ENCODE results near the gene UXT. TPM values are rescaled to one million over a fixed set of nuclear protein-coding genes. Genes with fewer than 3 reads are reported as not detected.

UXT gene
- total and polyA plus RNA-seq, 7 donors: 102 to 334 (median 159) TPM

- no peaks in the 10 kb centered on the region for H3K27me3 ChIP-seq
- DNase-seq: no peak
- peak overlapping the region; percentile 51 to 73 (median 70) for H3K4me3 ChIP-seq
- H3K4me1 ChIP-seq: peaks cover 0 to 18% (median 12%) of the 10 kb centered on the region in 4 donors
- no peak for TF ChIP-seq POLR2AphosphoS5 (IDR thresholded peaks at IDR 0.05)
- TF ChIP-seq CTCF (IDR thresholded peaks at IDR 0.05): no peak
- no peak for TF ChIP-seq POLR2A (IDR thresholded peaks at IDR 0.05)
- no peak for TF ChIP-seq EP300 (IDR thresholded peaks at IDR 0.05)
- no peaks in the 10 kb centered on the region for H3K9me3 ChIP-seq
- peak overlapping the region; percentile 86 to 92 (median 88) for H3K27ac ChIP-seq
- no peaks in the 10 kb centered on the region for H3K36me3 ChIP-seq
- intact Hi-C loops (cut with DNase I): loop anchor here (5.0 to 10.0 kb wide), 6 partner anchors 67 to 1395 kb away; partner anchors contain the start of genes ARAF, TFE3, TIMP1 and USP11
- 1 to 2% methylated on average over 10 to 11 of the region's 11 CpGs for WGBS, 2 donors
Measured at GRCh38 chrX:47649781-47650163, 9.2 kb downstream of the UXT start.

GRCh38 chrX:47649271-47649670 lies 9.7 kb downstream of the UXT start:
- intact Hi-C loops (cut with DNase I): loop anchor here (5.0 kb wide), 1 partner anchor 87 kb away; the partner anchor contains the start of gene ARAF

GRCh38 chrX:47648376-47648775 lies 10.6 kb downstream of the UXT start:
- intact Hi-C loops (cut with DNase I): loop anchor here (5.0 kb wide), 1 partner anchor 86 kb away; the partner anchor contains the start of gene ARAF
- DNase-seq: no peak

More at GRCh38 chrX:47649271-47649670, 9.7 kb downstream of the UXT start:
- 7 to 19% methylated on average over 8 of the region's 8 CpGs for WGBS, 2 donors
- H3K4me1 ChIP-seq: peaks cover 0 to 18% (median 12%) of the 10 kb centered on the region in 4 donors
- peak overlapping the region; percentile 51 to 73 (median 70) for H3K4me3 ChIP-seq
- no peak for DNase-seq
- H3K27ac ChIP-seq: peak overlapping the region in 1 of 4 donors; percentile 87
- no peaks in the 10 kb centered on the region for H3K27me3 ChIP-seq
- no peak for TF ChIP-seq CTCF (IDR thresholded peaks at IDR 0.05)
- no peak for TF ChIP-seq EP300 (IDR thresholded peaks at IDR 0.05)
- TF ChIP-seq POLR2AphosphoS5 (IDR thresholded peaks at IDR 0.05): no peak
- TF ChIP-seq POLR2A (IDR thresholded peaks at IDR 0.05): no peak
- H3K9me3 ChIP-seq: no peaks in the 10 kb centered on the region
- H3K36me3 ChIP-seq: no peaks in the 10 kb centered on the region

GRCh38 chrX:47646636-47647035 lies 12.3 kb downstream of the UXT start:
- H3K36me3 ChIP-seq: no peaks in the 10 kb centered on the region
- TF ChIP-seq POLR2A (IDR thresholded peaks at IDR 0.05) (no peak), POLR2AphosphoS5 (IDR thresholded peaks at IDR 0.05) (no peak), EP300 (IDR thresholded peaks at IDR 0.05) (no peak), CTCF (IDR thresholded peaks at IDR 0.05) (no peak)
- DNase-seq: no peak
- peaks cover 0 to 18% (median 12%) of the 10 kb centered on the region in 4 donors for H3K4me1 ChIP-seq
- no peak overlapping the region for H3K27ac ChIP-seq
- WGBS, 2 donors: 85 to 86% methylated on average over 6 of the region's 6 CpGs
- H3K4me3 ChIP-seq: no peak overlapping the region
- no peaks in the 10 kb centered on the region for H3K9me3 ChIP-seq
- H3K27me3 ChIP-seq: no peaks in the 10 kb centered on the region
- intact Hi-C loops (cut with DNase I): loop anchor here (5.0 kb wide), 1 partner anchor 84 kb away; the partner anchor contains the start of gene ARAF

More at GRCh38 chrX:47648376-47648775, 10.6 kb downstream of the UXT start:
- no peaks in the 10 kb centered on the region for H3K27me3 ChIP-seq
- H3K9me3 ChIP-seq: no peaks in the 10 kb centered on the region
- no peaks in the 10 kb centered on the region for H3K36me3 ChIP-seq
- 83 to 98% methylated on average over 2 of the region's 2 CpGs for WGBS, 2 donors
- no peak for TF ChIP-seq EP300 (IDR thresholded peaks at IDR 0.05)
- TF ChIP-seq POLR2A (IDR thresholded peaks at IDR 0.05): no peak
- TF ChIP-seq POLR2AphosphoS5 (IDR thresholded peaks at IDR 0.05): no peak
- TF ChIP-seq CTCF (IDR thresholded peaks at IDR 0.05): no peak
- no peak overlapping the region for H3K4me3 ChIP-seq
- peaks cover 0 to 18% (median 12%) of the 10 kb centered on the region in 4 donors for H3K4me1 ChIP-seq
- H3K27ac ChIP-seq: no peak overlapping the region
